Measurements from ENCODE around the gene ST3GAL4. TPM values are rescaled to one million over a fixed set of nuclear protein-coding genes. Genes with fewer than 3 reads are reported as not detected.
"Not testable (repeated sequence)": the region's sequence is repeated elsewhere in the genome, so short reads cannot be mapped to it uniquely, and the experiment has no call there.

The ST3GAL4 gene
- total and polyA plus RNA-seq, 2 of the 8 experiments (the other 6 are each of a cell fraction or from before 2014, with no cell fraction given), result 15.6 to 20.0 TPM

- DNase-seq (ENCODE audit: low read depth in 1 of 2, low spot score in 2 of 2); H2AFZ ChIP-seq (ENCODE audit: low read length); H4K91ac ChIP-seq (replicated peaks; ENCODE audit: insufficient read length, low read length); H3K79me1 ChIP-seq (ENCODE audit: low read depth, low read length); H4K8ac ChIP-seq (ENCODE audit: extremely low read depth, insufficient read depth, low read length); H3K23me2 ChIP-seq (ENCODE audit: low read depth, low read length); H3K56ac ChIP-seq (replicated peaks; ENCODE audit: insufficient read length, low read depth, low read length); H3K9me3 ChIP-seq (ENCODE audit: insufficient read depth in 2 of 2, low read depth in 1 of 2, low read length in 1 of 2); H2BK12ac ChIP-seq (ENCODE audit: low read depth, low read length); H3K36me3 ChIP-seq (ENCODE audit: control insufficient read depth in 2 of 4, insufficient read depth in 4 of 4, low read length in 3 of 4); H2AK5ac ChIP-seq (ENCODE audit: low read depth, low read length); H3K4ac ChIP-seq (replicated peaks; ENCODE audit: insufficient read length, low read depth, low read length); H4K20me1 ChIP-seq (replicated peaks in 1 of 2; ENCODE audit: control insufficient read depth in 1 of 2, insufficient read depth in 2 of 2, low read length in 2 of 2); H3K27me3 ChIP-seq (replicated peaks in 1 of 4; ENCODE audit: control insufficient read depth in 3 of 4, extremely low read depth in 1 of 4, insufficient read depth in 3 of 4, low read length in 3 of 4); H3K23ac ChIP-seq (ENCODE audit: insufficient read length); H2BK15ac ChIP-seq (ENCODE audit: low read length); H3K4me2 ChIP-seq (ENCODE audit: insufficient read depth in 1 of 2, low read depth in 2 of 2, low read length in 2 of 2); FAIRE-seq; H3K27ac ChIP-seq (ENCODE audit: low read depth, low read length); H3K4me1 ChIP-seq (replicated peaks in 1 of 4; ENCODE audit: control insufficient read depth in 3 of 4, insufficient read depth in 4 of 4, low read length in 3 of 4); POLR2A ChIA-PET (ENCODE audit: partially characterized antibody); H2BK120ac ChIP-seq (replicated peaks; ENCODE audit: low read depth, low read length); H3K18ac ChIP-seq (ENCODE audit: extremely low read depth, low read length); H4K5ac ChIP-seq (ENCODE audit: insufficient read length, low read depth, low read length); H3K14ac ChIP-seq (ENCODE audit: insufficient read length); H2BK5ac ChIP-seq (ENCODE audit: low read depth, low read length); H3K4me3 ChIP-seq (ENCODE audit: extremely low read depth in 1 of 4, insufficient read depth in 2 of 4, low read depth in 3 of 4, low read length in 4 of 4); H2BK20ac ChIP-seq (ENCODE audit: low read length); H3K9ac ChIP-seq (replicated peaks in 1 of 4; ENCODE audit: extremely low read depth in 1 of 4, low read depth in 3 of 4, low read length in 3 of 4): not testable (repeated sequence)
- H3K79me2 ChIP-seq (ENCODE audit: control insufficient read depth in 1 of 2, insufficient read depth in 2 of 2, low read length in 2 of 2), result peaks cover 0 to 29% of the 10 kb centered on the region in 2 experiments; a peak in 2 of 4 replicates
- WGBS, 2 experiments (ENCODE audit: extremely low coverage in 1 of 2, insufficient coverage in 1 of 2, insufficient read length in 1 of 2, insufficient replicate concordance in 2 of 2, low coverage in 1 of 2, low lambda C conversion rate in 2 of 2, missing lambda C conversion rate in 1 of 2), result 89% methylated on average over 21 of the region's 28 CpGs; no CpG with 5 or more reads in 1 of the 2 experiments
- CTCF ChIA-PET (ENCODE audit: partially characterized antibody), result interaction anchor here (0.9 kb wide), 1 partner anchor 18 kb away, joined by 3 read pairs; no protein-coding TSS in a partner anchor
These were observed 19.2 kb downstream of the ST3GAL4 start for GRCh38 chr11:126374562-126375300.
